NCI-H774 (cell line): Measurements from ENCODE around the gene EDRF1.

Experiments
- DNase-seq: peaks from one replicate; lab custom pipeline; 2025; lab: John Stamatoyannopoulos, UW

EDRF1 gene

GRCh38 chr10:125762692-125763648 is 43.5 kb downstream of the EDRF1 start:
- no peak for DNase-seq

GRCh38 chr10:125765835-125766234 is 46.3 kb downstream of the EDRF1 start:
- no peak for DNase-seq

GRCh38 chr10:125766511-125766910 is 47.0 kb downstream of the EDRF1 start:
- no peak for DNase-seq

GRCh38 chr10:125768219-125768855 is 48.8 kb downstream of the EDRF1 start:
- DNase-seq: no peak

- no peak for DNase-seq
These were observed 49.7 kb downstream of the EDRF1 start for GRCh38 chr10:125769175-125769574.

- DNase-seq: no peak
These were observed 51.3 kb downstream of the EDRF1 start for GRCh38 chr10:125770844-125771243.

- no peak for DNase-seq
These were observed 52.8 kb downstream of the EDRF1 start for GRCh38 chr10:125772112-125772863.

- no peak for DNase-seq
These were observed 53.3 kb downstream of the EDRF1 start for GRCh38 chr10:125772864-125773180.

GRCh38 chr10:125773687-125774543 is 54.4 kb downstream of the EDRF1 start:
- no peak for DNase-seq

- no peak for DNase-seq
These were observed 55.2 kb downstream of the EDRF1 start for GRCh38 chr10:125774581-125775191.

GRCh38 chr10:125775491-125776106 is 56.1 kb downstream of the EDRF1 start, which contains the start of gene MMP21:
Gene MMP21 (minus strand): TSS chr10:125775821. CDS start chr10:125775821, 0 bp downstream.
- no peak for DNase-seq

- DNase-seq: no peak
These were observed 58.3 kb downstream of the EDRF1 start for GRCh38 chr10:125777806-125778205.

- no peak for DNase-seq
These were observed 59.0 kb downstream of the EDRF1 start for GRCh38 chr10:125778556-125778955.

- DNase-seq: no peak
These were observed 60.2 kb downstream of the EDRF1 start for GRCh38 chr10:125779403-125780327.

GRCh38 chr10:125781374-125781773 is 61.9 kb downstream of the EDRF1 start:
- no peak for DNase-seq

- DNase-seq: no peak
These were observed 62.5 kb downstream of the EDRF1 start for GRCh38 chr10:125782054-125782453.

- DNase-seq: no peak
These were observed 63.1 kb downstream of the EDRF1 start for GRCh38 chr10:125782616-125783015.

GRCh38 chr10:125783408-125783807 is 63.9 kb downstream of the EDRF1 start:
- DNase-seq: no peak

- DNase-seq: no peak
These were observed 64.4 kb downstream of the EDRF1 start for GRCh38 chr10:125783957-125784356.

- no peak for DNase-seq
These were observed 66.3 kb downstream of the EDRF1 start for GRCh38 chr10:125785791-125786190.
